Neutrophil (primary cell): ENCODE data around the gene BBOX1.

Source experiments
- H3K27ac ChIP-seq: fragments of 200-600 bp; sonication (generic); 2 replicates; pipeline ENCODE4 v1.5.1; 2016; ENCODE audit warnings: mild to moderate bottlenecking, moderate library complexity
- H3K27me3 ChIP-seq: fragments of 200-600 bp; sonication (generic); 2 replicates; pipeline ENCODE4 v1.6.0; 2016; ENCODE audit warnings: mild to moderate bottlenecking
- H3K36me3 ChIP-seq: fragments of 200-600 bp; sonication (generic); 2 replicates; pipeline ENCODE4 v1.5.1; 2017
- H3K4me1 ChIP-seq, 2 experiments: fragments of 200-600 bp in 1 of 2; sonication (generic) in 1 of 2; 1 replicate in 1 of 2; 2 replicates in 1 of 2; pipeline versions ENCODE4 v1.5.1 to v1.6.1; 2013 to 2016; ENCODE audit warnings: low read depth in 1 of 2, low read length in 1 of 2, mild to moderate bottlenecking in 1 of 2, moderate library complexity in 1 of 2; ENCODE audit not compliant: control insufficient read depth in 1 of 2, insufficient read depth in 1 of 2
- H3K4me3 ChIP-seq, 2 experiments: fragments of 200-600 bp in 1 of 2; sonication (generic) in 1 of 2; 1 replicate in 1 of 2; 2 replicates in 1 of 2; pipeline ENCODE4 v1.5.1; 2013 to 2016; ENCODE audit warnings: low read depth in 1 of 2, low read length in 1 of 2, mild to moderate bottlenecking in 1 of 2, moderate library complexity in 1 of 2
- H3K9me3 ChIP-seq: fragments of 200-600 bp; sonication (generic); 2 replicates; pipeline ENCODE4 v1.5.1; 2016
- TF ChIP-seq, protein P1 (sequence below): fragments of 200-600 bp; sonication (generic); IDR thresholded peaks from 2 replicates; pipeline ENCODE4 v1.5.1; 2016; ENCODE audit warnings: antibody characterized with exemption

BBOX1 gene

DNA sequence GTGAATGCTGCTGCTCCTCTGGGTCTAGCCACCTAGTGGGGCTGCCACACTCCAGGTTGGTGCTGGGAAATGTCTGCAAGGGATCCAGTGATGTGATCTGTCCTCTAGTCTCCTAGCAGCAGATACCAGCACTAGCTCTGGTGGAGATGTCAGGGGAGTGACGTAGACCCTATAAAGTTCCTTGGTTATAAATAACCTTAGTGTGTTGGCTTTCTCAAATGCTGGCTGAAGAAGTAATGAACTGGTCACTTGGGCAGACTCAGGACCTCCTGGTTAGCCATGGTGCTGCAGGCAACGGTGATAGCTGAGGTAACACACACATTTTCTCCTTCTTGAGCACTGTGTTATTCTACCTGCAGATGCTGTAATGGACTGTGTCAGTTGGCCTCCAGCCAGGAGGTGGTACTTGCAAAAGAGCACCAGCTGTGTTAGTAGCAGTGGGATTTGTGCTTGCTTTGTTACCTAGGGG is 35.5 kb downstream of the BBOX1 start:
- Histone ChIP-seq H3K4me3 (no peak overlapping the region), H3K27me3 (no peaks in the 10 kb centered on the region), H3K36me3 (no peaks in the 10 kb centered on the region), H3K9me3 (no peaks in the 10 kb centered on the region), H3K4me1 (no peaks in the 10 kb centered on the region), H3K27ac (no peak overlapping the region)
- TF ChIP-seq, protein P1, sequence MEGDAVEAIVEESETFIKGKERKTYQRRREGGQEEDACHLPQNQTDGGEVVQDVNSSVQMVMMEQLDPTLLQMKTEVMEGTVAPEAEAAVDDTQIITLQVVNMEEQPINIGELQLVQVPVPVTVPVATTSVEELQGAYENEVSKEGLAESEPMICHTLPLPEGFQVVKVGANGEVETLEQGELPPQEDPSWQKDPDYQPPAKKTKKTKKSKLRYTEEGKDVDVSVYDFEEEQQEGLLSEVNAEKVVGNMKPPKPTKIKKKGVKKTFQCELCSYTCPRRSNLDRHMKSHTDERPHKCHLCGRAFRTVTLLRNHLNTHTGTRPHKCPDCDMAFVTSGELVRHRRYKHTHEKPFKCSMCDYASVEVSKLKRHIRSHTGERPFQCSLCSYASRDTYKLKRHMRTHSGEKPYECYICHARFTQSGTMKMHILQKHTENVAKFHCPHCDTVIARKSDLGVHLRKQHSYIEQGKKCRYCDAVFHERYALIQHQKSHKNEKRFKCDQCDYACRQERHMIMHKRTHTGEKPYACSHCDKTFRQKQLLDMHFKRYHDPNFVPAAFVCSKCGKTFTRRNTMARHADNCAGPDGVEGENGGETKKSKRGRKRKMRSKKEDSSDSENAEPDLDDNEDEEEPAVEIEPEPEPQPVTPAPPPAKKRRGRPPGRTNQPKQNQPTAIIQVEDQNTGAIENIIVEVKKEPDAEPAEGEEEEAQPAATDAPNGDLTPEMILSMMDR = no peak

DNA sequence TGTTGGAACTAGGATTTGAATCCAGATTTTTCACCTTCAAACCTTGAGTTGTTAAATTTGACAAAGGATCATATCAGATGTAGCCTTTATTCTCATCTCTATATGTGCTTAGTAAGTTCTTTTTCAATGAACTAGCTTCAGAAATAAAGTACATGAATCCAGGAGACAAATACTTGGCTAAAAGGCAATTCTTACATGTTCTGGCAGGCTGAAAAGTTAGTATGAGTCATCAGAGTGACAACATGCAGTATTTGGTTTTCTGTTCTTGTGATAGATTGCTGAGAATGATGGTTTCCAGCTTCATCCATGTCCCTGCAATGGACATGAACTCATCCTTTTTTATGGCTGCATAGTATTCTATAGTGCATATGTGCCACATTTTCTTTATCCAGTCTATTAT is 40.4 kb downstream of the BBOX1 start:
- Histone ChIP-seq H3K27me3 (no peaks in the 10 kb centered on the region), H3K4me3 (no peak overlapping the region), H3K27ac (no peak overlapping the region), H3K4me1 (no peaks in the 10 kb centered on the region), H3K36me3 (no peaks in the 10 kb centered on the region), H3K9me3 (no peaks in the 10 kb centered on the region)
- TF ChIP-seq, protein P1 = no peak

DNA sequence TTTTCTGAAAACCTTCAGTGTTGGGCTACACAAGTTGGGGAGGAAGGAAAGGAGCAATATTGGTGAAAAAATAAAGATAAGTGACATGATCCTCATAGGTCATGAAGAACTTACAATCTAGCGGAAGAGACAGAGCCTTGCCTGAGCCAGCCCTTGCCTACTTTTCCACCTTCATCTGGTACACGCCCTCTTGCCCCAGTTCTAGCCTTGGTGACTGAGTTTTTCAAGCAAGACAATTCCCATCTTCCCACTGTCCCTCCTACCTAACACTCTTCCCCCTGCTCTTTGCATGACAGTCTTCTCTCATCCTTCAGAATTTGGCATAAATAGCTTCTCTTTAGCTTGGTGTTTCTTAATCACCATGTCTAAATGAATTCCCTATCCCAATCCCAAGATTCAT is 42.6 kb downstream of the BBOX1 start:
- no peak overlapping the region for H3K27ac ChIP-seq
- TF ChIP-seq, protein P1 = no peak
- H3K36me3 ChIP-seq = no peaks in the 10 kb centered on the region
- H3K4me1 ChIP-seq = no peaks in the 10 kb centered on the region
- no peaks in the 10 kb centered on the region for H3K27me3 ChIP-seq
- no peaks in the 10 kb centered on the region for H3K9me3 ChIP-seq
- H3K4me3 ChIP-seq = no peak overlapping the region

DNA sequence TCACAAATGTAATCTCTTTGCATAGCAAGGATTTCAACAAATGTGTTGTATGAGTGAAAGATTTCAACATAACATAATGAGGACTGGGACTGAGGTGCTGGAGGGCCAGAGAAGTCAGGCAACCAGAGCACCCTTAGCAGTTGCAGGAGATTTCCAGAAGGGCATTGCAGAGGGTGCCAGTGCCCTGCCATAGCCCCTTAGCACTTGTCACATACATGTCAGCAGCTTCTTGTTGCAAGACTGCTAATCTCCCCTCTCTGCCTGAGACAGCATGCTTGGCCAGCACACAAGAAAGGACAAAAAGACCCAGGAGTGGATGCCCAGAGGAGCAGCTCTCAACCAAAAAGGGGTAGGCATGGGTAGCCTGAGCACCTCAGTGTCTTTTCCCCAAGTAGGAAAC is 43.2 kb downstream of the BBOX1 start:
- H3K9me3 ChIP-seq = no peaks in the 10 kb centered on the region

DNA sequence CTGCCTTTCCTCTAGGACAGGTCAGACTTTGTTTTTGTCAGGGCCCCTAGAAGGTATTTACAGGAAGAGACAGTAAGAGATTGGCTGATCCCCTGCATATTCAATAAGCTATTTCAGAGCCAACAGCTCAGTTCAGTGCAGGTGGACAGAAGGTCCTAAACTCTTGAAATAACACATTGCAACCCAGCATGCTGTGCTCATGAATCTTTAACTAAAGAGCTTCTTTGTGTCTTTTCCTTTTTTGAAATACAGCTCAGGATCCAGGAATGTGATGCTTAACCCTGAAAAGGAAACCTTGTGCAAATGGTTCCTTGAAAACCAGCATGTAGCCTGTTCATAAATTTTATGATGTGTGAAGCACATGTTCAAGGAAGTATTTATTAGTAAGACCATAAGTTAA is 43.9 kb downstream of the BBOX1 start:
- no peaks in the 10 kb centered on the region for H3K4me1 ChIP-seq
- H3K9me3 ChIP-seq = no peaks in the 10 kb centered on the region
- TF ChIP-seq, protein P1 = no peak
- H3K27me3 ChIP-seq = no peaks in the 10 kb centered on the region
- no peak overlapping the region for H3K4me3 ChIP-seq
- no peak overlapping the region for H3K27ac ChIP-seq
- no peaks in the 10 kb centered on the region for H3K36me3 ChIP-seq

More for the DNA sequence above, 43.2 kb downstream of the BBOX1 start:
- no peaks in the 10 kb centered on the region for H3K27me3 ChIP-seq
- H3K36me3 ChIP-seq = no peaks in the 10 kb centered on the region
- TF ChIP-seq, protein P1 = no peak
- H3K27ac ChIP-seq = no peak overlapping the region
- no peak overlapping the region for H3K4me3 ChIP-seq
- H3K4me1 ChIP-seq = no peaks in the 10 kb centered on the region

DNA sequence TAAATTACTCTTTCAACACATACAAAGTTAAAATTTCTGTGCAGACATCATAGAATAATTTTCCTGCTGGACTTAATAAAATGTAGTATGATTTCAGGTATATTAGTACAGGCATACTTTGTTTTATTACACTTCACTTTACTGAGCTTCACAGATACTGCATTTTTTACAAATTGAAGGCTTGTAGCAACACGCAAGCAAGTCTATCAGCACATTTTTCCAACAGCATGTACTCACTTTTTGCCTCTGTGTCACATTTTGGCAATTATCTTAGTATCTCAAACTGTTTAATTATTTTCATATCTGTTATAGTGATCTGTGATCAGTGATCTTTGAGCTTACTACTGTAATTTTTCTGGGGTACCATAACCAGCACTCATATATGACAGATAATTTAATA is 44.5 kb downstream of the BBOX1 start:
- Histone ChIP-seq H3K27me3 (no peaks in the 10 kb centered on the region), H3K36me3 (no peaks in the 10 kb centered on the region), H3K4me3 (no peak overlapping the region), H3K4me1 (no peaks in the 10 kb centered on the region), H3K9me3 (no peaks in the 10 kb centered on the region), H3K27ac (no peak overlapping the region)
- TF ChIP-seq, protein P1 = no peak
